CD4-positive, alpha-beta T cell (primary cell): ENCODE results near the gene AWAT1. TPM values are rescaled to one million over a fixed set of nuclear protein-coding genes. Genes with fewer than 3 reads are reported as not detected.

Experiments
- ATAC-seq: fragments of 200-7000 bp; cut with Tn5 transposase; one replicate; pipeline ENCODE4 v1.10.0; 2022; ENCODE audit warnings: mild to moderate bottlenecking; ENCODE audit not compliant: poor library complexity
- CTCF ChIA-PET: fragments of 350-600 bp; sonication (Branson Sonifier 250); formaldehyde crosslinking; loops from one replicate; lab custom pipeline; 2021; ENCODE audit warnings: antibody characterized with exemption, inconsistent platforms; lab: Charles Lee
- POLR2A ChIA-PET: fragments of 350-600 bp; sonication (Branson Sonifier 250); formaldehyde crosslinking; loops from one replicate; lab custom pipeline; 2021; ENCODE audit warnings: antibody characterized with exemption, inconsistent platforms; lab: Charles Lee
- DNase-seq, 14 experiments: peaks; one replicate each; pipeline ENCODE4 v3.0.0-alpha.2; 2013 to 2020; ENCODE audit warnings: mixed read lengths in 2 of 14
- H3K27ac ChIP-seq, 2 donors: one replicate each; pipeline versions ENCODE4 v1.5.1 to v1.7.0; 2013; ENCODE audit warnings: low read length in 2 of 2, low read depth in 1 of 2, mild to moderate bottlenecking in 1 of 2
- H3K27me3 ChIP-seq, 2 experiments: 1 replicate in 1 of 2; 2 replicates in 1 of 2; pipeline versions ENCODE4 v1.6.1 to v1.7.0; 2013; ENCODE audit warnings: low read length in 2 of 2, control low read depth in 1 of 2, mild to moderate bottlenecking in 1 of 2, moderate library complexity in 1 of 2; ENCODE audit not compliant: insufficient read depth in 2 of 2, control insufficient read depth in 1 of 2
- H3K36me3 ChIP-seq: one replicate; pipeline ENCODE4 v1.6.1; 2013; ENCODE audit warnings: low read length, control low read depth; ENCODE audit not compliant: insufficient read depth
- H3K4me1 ChIP-seq: one replicate; pipeline ENCODE4 v1.6.1; 2013; ENCODE audit warnings: low read length, control low read depth; ENCODE audit not compliant: insufficient read depth
- H3K4me3 ChIP-seq: one replicate; pipeline ENCODE4 v1.5.1; 2013; ENCODE audit warnings: mild to moderate bottlenecking, low read length, moderate library complexity
- H3K9me3 ChIP-seq, 2 experiments: 1 replicate in 1 of 2; 2 replicates in 1 of 2; pipeline versions ENCODE4 v1.6.1 to v1.7.0; 2013; ENCODE audit warnings: low read length in 2 of 2, mild to moderate bottlenecking in 2 of 2, control low read depth in 1 of 2, moderate library complexity in 1 of 2; ENCODE audit not compliant: control insufficient read depth in 1 of 2, insufficient read depth in 1 of 2
- H3K27ac Mint-ChIP-seq: one replicate; pipeline ENCODE4 v1.8.0; 2020; ENCODE audit warnings: mixed read lengths
- H3K27me3 Mint-ChIP-seq: one replicate; pipeline ENCODE4 v1.8.0; 2021; ENCODE audit warnings: mixed read lengths
- H3K36me3 Mint-ChIP-seq: one replicate; pipeline ENCODE4 v1.8.0; 2021; ENCODE audit warnings: low read depth, mixed read lengths
- H3K4me1 Mint-ChIP-seq: one replicate; pipeline ENCODE4 v1.8.0; 2021; ENCODE audit warnings: low read depth, mixed read lengths
- H3K4me3 Mint-ChIP-seq: one replicate; pipeline ENCODE4 v1.8.0; 2020; ENCODE audit warnings: mild to moderate bottlenecking, mixed read lengths
- H3K9me3 Mint-ChIP-seq: one replicate; pipeline ENCODE4 v1.8.0; 2020; ENCODE audit warnings: mixed read lengths
- CTCF ChIP-seq: fragments of 200-600 bp; IDR thresholded peaks from one replicate; pipeline ENCODE4 v1.8.0; 2022; ENCODE audit warnings: antibody characterized with exemption, mild to moderate bottlenecking
- intact Hi-C, 2 experiments: fragments of 100-400 bp; cut with DNase I in 1 of 2; cut with micrococcal nuclease in 1 of 2; formaldehyde crosslinking; loops; one replicate each; pipeline versions ENCODE4 v1.15.1 to v1.9.0; 2023 to 2025; cut with DNase I, micrococcal nuclease
- total RNA-seq, 174 experiments: library from RNA in 2 of 174; stranded (reverse) in 2 of 174; gene quantifications; one replicate each; pipeline ENCODE4 v1.2.3 and lab custom pipeline; 2021 to 2026

Gene AWAT1
- total RNA-seq, 2 experiments from 2014 or later = not detected

DNA sequence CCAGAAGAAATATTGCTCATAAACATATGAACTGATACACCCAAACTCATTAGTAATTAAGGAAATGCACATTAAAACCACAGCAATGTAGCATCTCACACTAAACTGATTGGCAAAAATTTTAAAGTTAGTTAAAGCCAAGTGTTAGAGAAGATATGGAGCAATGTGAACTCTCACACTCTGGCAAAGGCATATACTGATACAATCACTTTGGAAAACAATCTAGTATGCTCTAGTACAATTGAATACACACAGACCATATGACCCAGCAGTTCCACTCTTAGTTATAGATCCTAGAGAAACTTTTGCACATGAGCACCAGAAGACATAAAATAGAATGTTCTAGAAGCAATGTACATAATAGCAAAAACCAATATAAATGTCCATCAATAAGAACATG lies 8.4 kb upstream of the AWAT1 start:
- ChIA-PET POLR2A (no interaction called here), CTCF (no interaction called here)
- DNase-seq (no peak), ATAC-seq (no peak)
- Mint-ChIP-seq H3K4me3 (no peak overlapping the region), H3K4me1 (no peaks in the 10 kb centered on the region), H3K27me3 (no peaks in the 10 kb centered on the region), H3K27ac (no peak overlapping the region), H3K9me3 (no peaks in the 10 kb centered on the region), H3K36me3 (no peaks in the 10 kb centered on the region)
- no peak overlapping the region for H3K27ac ChIP-seq
- H3K27me3 ChIP-seq = no peaks in the 10 kb centered on the region
- H3K36me3 ChIP-seq = no peaks in the 10 kb centered on the region
- no peak for TF ChIP-seq CTCF
- H3K4me1 ChIP-seq = no peaks in the 10 kb centered on the region
- H3K9me3 ChIP-seq = no peaks in the 10 kb centered on the region
- no peak overlapping the region for H3K4me3 ChIP-seq
- intact Hi-C loops = no loop called here

DNA sequence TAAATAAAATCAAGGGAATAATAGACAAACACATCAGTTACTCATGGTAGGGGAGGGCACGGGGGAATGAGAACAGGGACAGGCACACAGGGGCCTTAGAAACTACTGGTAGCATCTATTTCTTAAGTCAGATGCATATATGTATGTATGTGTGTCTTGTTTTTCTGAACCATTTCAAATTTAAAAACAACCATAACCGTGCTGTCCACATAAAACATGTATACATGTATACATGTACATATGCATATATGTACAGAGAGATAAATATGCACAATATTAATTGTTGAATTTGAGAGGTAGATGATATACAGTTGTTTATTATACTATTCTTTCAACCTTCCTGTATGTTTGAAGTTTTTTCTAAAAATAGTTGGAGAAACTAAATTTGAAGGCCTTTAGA lies 7.8 kb upstream of the AWAT1 start:
- H3K4me3 Mint-ChIP-seq = no peak overlapping the region
- ATAC-seq (no peak), DNase-seq (no peak)
- intact Hi-C loops = no loop called here
- CTCF ChIA-PET = no interaction called here
- H3K9me3 Mint-ChIP-seq = no peaks in the 10 kb centered on the region
- no peaks in the 10 kb centered on the region for H3K4me1 ChIP-seq
- no peaks in the 10 kb centered on the region for H3K9me3 ChIP-seq
- H3K27ac ChIP-seq = no peak overlapping the region
- no peaks in the 10 kb centered on the region for H3K27me3 ChIP-seq
- no peak for TF ChIP-seq CTCF
- no peaks in the 10 kb centered on the region for H3K36me3 ChIP-seq
- H3K27me3 Mint-ChIP-seq = no peaks in the 10 kb centered on the region
- no peaks in the 10 kb centered on the region for H3K36me3 Mint-ChIP-seq
- H3K27ac Mint-ChIP-seq = no peak overlapping the region
- no peaks in the 10 kb centered on the region for H3K4me1 Mint-ChIP-seq
- no peak overlapping the region for H3K4me3 ChIP-seq
- POLR2A ChIA-PET = no interaction called here

DNA sequence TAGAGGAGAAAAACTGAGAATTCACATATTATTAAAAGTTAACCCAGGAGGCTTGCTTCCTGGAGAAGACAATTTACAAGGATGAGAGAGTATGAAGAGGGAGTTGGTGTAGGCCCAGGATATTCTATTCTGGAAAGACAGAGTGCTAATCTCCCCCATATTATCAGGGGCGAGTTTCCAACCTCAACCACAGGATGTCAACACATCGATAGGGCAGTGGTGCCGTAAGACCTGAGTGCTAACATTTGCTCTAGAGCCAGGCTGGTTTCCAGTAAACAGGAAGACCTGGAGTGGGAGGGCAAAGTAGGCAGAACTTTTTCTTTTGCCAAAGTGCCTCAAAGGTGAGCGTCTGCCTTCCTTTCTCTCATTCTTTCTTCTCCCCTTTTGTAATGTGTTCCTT lies 2.8 kb upstream of the AWAT1 start:
- intact Hi-C loops = no loop called here
- Histone ChIP-seq H3K4me3 (no peak overlapping the region), H3K4me1 (no peaks in the 10 kb centered on the region), H3K9me3 (no peaks in the 10 kb centered on the region), H3K36me3 (no peaks in the 10 kb centered on the region), H3K27ac (no peak overlapping the region), H3K27me3 (no peaks in the 10 kb centered on the region)
- Mint-ChIP-seq H3K4me1 (no peaks in the 10 kb centered on the region), H3K9me3 (no peaks in the 10 kb centered on the region), H3K36me3 (no peaks in the 10 kb centered on the region), H3K27ac (no peak overlapping the region), H3K4me3 (no peak overlapping the region), H3K27me3 (no peaks in the 10 kb centered on the region)
- CTCF ChIA-PET = no interaction called here
- DNase-seq = no peak
- POLR2A ChIA-PET = no interaction called here
- ATAC-seq = no peak
- TF ChIP-seq CTCF = no peak
